Measurements from ENCODE around the gene GRB7.

The GRB7 gene

GRCh38 chr17:39775031-39775430, 37.3 kb downstream of the GRB7 start:
- DNase-seq, result no peak

GRCh38 chr17:39776252-39776651, 38.5 kb downstream of the GRB7 start:
- no peak for DNase-seq

GRCh38 chr17:39777534-39778365, 40.0 kb downstream of the GRB7 start:
- DNase-seq, result no peak

- DNase-seq, result no peak
Observed at GRCh38 chr17:39781031-39781860, 43.5 kb downstream of the GRB7 start.

- no peak for DNase-seq
Observed at GRCh38 chr17:39781861-39782213, 44.1 kb downstream of the GRB7 start.

- no peak for DNase-seq
Observed at GRCh38 chr17:39782481-39782880, 44.7 kb downstream of the GRB7 start.

DNA sequence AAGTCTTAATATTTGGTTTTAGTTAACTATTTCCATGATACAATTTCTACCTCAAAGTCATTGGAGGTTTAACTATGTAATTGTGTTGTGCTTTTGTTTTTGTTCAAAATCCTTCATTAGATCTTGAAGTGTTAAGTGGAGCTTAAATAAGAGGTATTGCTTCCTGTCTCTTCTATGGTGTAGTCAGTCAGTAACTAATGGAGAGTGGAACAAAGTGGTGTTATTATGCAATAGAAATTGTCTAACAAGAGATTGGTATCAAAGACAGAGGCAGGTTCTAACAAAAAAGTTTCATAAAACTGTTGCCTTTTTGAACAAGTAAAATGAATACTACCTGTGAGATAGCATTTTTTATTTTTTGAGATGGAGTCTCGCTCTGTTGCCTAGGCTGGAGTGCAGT, 45.2 kb downstream of the GRB7 start:
- no peak for DNase-seq

GRCh38 chr17:39787041-39787440, 49.3 kb downstream of the GRB7 start:
- DNase-seq, result no peak

GRCh38 chr17:39787743-39788484, 50.2 kb downstream of the GRB7 start:
- DNase-seq, result no peak

DNA sequence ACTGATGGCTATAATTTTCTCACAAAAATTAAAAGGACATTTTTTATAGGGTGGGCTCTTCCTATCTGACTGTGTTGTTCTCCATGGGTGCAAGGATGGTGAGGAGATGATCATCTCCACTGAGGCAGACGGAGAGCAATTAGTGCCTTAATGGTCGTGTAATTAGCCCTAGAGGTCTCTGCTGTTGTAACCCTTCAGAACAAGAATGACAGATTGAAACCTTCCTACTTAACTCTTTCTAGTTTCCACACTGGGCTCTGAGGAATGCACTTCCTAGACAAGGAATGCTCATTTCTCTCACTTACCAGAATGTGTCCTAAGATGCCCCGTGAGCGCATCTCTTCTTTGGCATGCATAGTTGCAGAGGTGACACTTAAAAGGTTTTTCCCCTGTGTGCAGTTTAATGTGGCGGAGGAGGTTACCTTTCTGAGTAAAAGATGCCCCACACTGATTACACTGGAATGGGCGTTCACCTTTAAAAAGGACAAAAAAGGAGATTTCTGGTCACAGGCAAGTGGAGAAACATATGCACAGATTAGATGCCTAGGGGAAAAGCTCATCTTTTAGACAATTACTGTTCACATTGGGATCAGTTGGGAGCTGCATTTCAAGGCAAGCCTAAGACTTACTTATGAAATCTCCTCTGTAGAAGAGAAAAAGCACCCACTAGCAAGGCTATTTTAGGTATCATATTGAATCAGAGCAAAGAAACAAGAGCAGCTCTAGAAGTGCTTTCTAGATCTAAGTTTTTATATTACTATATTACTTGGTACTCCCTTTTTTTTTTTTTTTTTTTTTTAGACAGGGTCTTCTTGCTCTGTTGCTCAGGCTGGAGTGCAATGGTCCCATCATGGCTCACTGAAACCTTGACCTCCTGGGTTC, 53.6 kb downstream of the GRB7 start:
- no peak for DNase-seq

GRCh38 chr17:39792526-39793221, 54.9 kb downstream of the GRB7 start:
- no peak for DNase-seq

DNA sequence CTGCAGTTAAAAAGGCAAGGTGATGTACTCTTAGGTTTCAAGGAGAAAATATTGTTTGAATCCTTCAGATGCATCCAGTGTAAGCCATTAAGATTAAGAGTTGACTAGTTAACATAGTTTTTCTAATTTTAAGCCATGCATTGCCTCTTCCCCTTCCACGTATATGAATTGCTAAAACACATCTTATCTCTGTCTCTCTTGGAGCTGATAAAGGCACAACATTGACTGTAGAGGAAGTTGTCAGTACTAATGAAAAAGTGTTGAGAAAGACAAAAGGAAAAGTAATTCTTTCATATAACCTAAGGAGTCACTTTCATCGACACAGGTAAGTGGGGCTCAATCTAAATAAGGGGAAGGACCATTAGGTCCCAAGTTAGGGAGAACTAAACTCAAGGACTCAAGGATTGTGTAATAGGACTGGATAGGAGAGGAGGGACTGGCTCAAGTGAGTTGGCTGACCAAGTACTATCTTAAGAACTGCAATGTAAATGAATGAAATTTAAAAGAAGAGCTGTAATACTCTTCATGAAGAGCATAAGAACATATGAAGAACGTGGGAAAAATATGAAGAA, 55.6 kb downstream of the GRB7 start:
- DNase-seq, result no peak

DNA sequence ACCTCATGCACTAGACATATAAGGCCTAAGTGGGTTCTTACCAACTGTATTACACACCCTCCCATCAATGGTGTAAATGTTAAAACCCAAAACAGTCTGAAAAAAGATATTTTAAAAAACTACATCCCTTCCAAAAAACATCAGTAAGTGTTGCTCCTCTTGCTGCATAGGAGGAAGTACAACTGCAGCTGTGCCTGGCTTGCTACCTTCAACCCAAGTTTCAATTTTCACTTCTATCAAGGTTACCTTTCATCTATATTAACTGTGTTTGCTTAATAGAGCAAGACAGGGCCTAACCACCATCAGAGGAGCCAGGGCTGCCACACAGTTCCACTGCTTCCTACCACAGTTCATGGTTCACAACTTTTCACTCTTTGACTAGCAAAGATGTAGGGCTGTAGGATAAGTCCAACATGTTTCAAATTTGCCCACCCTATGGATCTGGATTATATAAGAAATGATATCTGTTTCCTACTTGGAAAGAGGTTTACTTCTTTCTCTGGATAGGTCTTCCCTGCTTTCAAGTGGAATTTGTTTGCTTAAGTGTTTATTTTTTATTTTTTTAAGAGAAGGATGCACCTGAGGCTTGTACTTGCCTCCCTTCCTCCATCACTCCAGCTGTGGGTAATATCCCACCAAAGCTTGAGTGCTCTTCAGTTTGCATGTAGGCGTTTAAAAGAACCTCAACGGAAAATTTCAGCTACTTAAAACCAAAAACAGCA, 56.7 kb downstream of the GRB7 start:
- no peak for DNase-seq
